A549 (cell line): ENCODE measurements around the gene RHOC. TPM values are rescaled to one million over a fixed set of nuclear protein-coding genes. Genes with fewer than 3 reads are reported as not detected.
"Not testable (repeated sequence)": the region's sequence is repeated elsewhere in the genome, so short reads cannot be mapped to it uniquely, and the experiment has no call there.

Source experiments
- ATAC-seq, 2 experiments: fragments of 200-7000 bp in 1 of 2; fragments of >200 bp in 1 of 2; cut with Nextera tagmentation in 1 of 2; cut with Tn5 transposase in 1 of 2; 3 replicates each; pipeline versions ENCODE4 v1.8.0 to v1.9.1; 2018 to 2020; ENCODE audit warnings: mild to moderate bottlenecking in 1 of 2, moderate library complexity in 1 of 2
- CTCF ChIA-PET: fragments of 300-600 bp; sonication (Branson Sonifier 250); formaldehyde crosslinking; extraction: SDS; loops from one replicate; lab custom pipeline; 2021; ENCODE audit warnings: antibody characterized with exemption, inconsistent platforms; lab: Yijun Ruan, JAX
- POLR2A ChIA-PET: fragments of 350-600 bp; formaldehyde crosslinking; extraction: SDS; loops from one replicate; lab custom pipeline; 2021; ENCODE audit warnings: antibody characterized with exemption, inconsistent platforms; lab: Yijun Ruan, JAX
- DNase-seq, 2 experiments: peaks; one replicate each; pipeline versions ENCODE4 v3.0.0 to v3.0.0-alpha.2; 2011 to 2016; ENCODE audit warnings: low read depth in 1 of 2, low spot score in 1 of 2
- FAIRE-seq: peaks from 2 replicates; lab custom pipeline; 2011; peaks lifted over from hg19 to GRCh38; lab: Jason Lieb, UNC
- H3K27ac ChIP-seq, 2 experiments: fragments of >200 bp; sonication (Bioruptor Twin); formaldehyde crosslinking; 3 replicates each; pipeline ENCODE4 v1.5.1; 2016 to 2017
- H3K4me1 ChIP-seq: fragments of >200 bp; sonication (Bioruptor Twin); formaldehyde crosslinking; 3 replicates; pipeline ENCODE4 v1.6.1; 2016
- H3K4me2 ChIP-seq: fragments of >200 bp; sonication (Bioruptor Twin); formaldehyde crosslinking; 3 replicates; pipeline ENCODE4 v1.6.1; 2016
- H3K4me3 ChIP-seq: fragments of >200 bp; sonication (Bioruptor Twin); formaldehyde crosslinking; 3 replicates; pipeline ENCODE4 v1.5.1; 2016
- H3K9me3 ChIP-seq: fragments of >200 bp; sonication (Bioruptor Twin); formaldehyde crosslinking; 3 replicates; pipeline ENCODE4 v1.6.1; 2016
- CBX2 ChIP-seq: fragments of 200-600 bp; sonication (generic); IDR thresholded peaks from 2 replicates; pipeline ENCODE4 v1.6.1; 2016; ENCODE audit warnings: low read depth, mild to moderate bottlenecking, borderline replicate concordance
- CBX8 ChIP-seq: fragments of 200-600 bp; sonication (generic); IDR thresholded peaks from 2 replicates; pipeline ENCODE4 v1.6.1; 2016
- CEBPB ChIP-seq, 2 experiments: fragments of >200 bp in 1 of 2; sonication (Bioruptor Twin) in 1 of 2; formaldehyde crosslinking in 1 of 2; IDR thresholded peaks; 2 replicates each; pipeline ENCODE4 v1.6.1; 2012 to 2016
- FOSB ChIP-seq: fragments of 250-450 bp; sonication (Bioruptor Pico); IDR thresholded peaks from 2 replicates; pipeline ENCODE4 v1.5.0; 2020; ENCODE audit warnings: mild to moderate bottlenecking, moderate library complexity
- GATA3 ChIP-seq: IDR thresholded peaks from 2 replicates; pipeline ENCODE4 v1.6.1; 2012; ENCODE audit warnings: borderline replicate concordance
- HDAC2 ChIP-seq: fragments of 200-600 bp; sonication (generic); IDR thresholded peaks from 2 replicates; pipeline ENCODE4 v1.6.1; 2016
- HEYL ChIP-seq: fragments of 250-450 bp; sonication (Bioruptor Pico); IDR thresholded peaks from 2 replicates; pipeline ENCODE4 v1.8.0; 2021; ENCODE audit warnings: mild to moderate bottlenecking, moderate library complexity
- HOXB13 ChIP-seq: fragments of 250-450 bp; sonication (Bioruptor Pico); IDR thresholded peaks from 2 replicates; pipeline ENCODE4 v1.5.0; 2020; ENCODE audit warnings: low read depth, mild to moderate bottlenecking, moderate library complexity
- JUN ChIP-seq, 2 experiments: fragments of >200 bp; sonication (Bioruptor Twin); formaldehyde crosslinking; IDR thresholded peaks; 2 replicates in 1 of 2; 3 replicates in 1 of 2; pipeline ENCODE4 v1.6.1; 2016 to 2017
- MAZ ChIP-seq: fragments of 150-350 bp; IDR thresholded peaks from 2 replicates; pipeline ENCODE4 v1.6.1; 2014; ENCODE audit warnings: antibody characterized with exemption, low read depth, low read length, borderline replicate concordance
- PHF8 ChIP-seq: fragments of 200-600 bp; sonication (generic); IDR thresholded peaks from 2 replicates; pipeline ENCODE4 v1.6.1; 2016; ENCODE audit warnings: low read depth, mild to moderate bottlenecking, antibody characterized with exemption, moderate library complexity, borderline replicate concordance
- POLR2AphosphoS2 ChIP-seq: conservative IDR thresholded peaks from 2 replicates; pipeline ENCODE4 v1.6.1; 2012; ENCODE audit warnings: low read length, improper control_type of control experiment, inconsistent platforms
- RAD21 ChIP-seq, 2 experiments: fragments of >200 bp in 1 of 2; sonication (Bioruptor Twin) in 1 of 2; formaldehyde crosslinking in 1 of 2; IDR thresholded peaks in 1 of 2; conservative IDR thresholded peaks in 1 of 2; 2 replicates in 1 of 2; 3 replicates in 1 of 2; pipeline ENCODE4 v1.6.1; 2012 to 2018; ENCODE audit warnings: inconsistent platforms in 1 of 2
- RARB ChIP-seq: fragments of 250-450 bp; sonication (Bioruptor Pico); IDR thresholded peaks from 2 replicates; pipeline ENCODE4 v1.8.0; 2021; ENCODE audit warnings: mild to moderate bottlenecking, moderate library complexity
- RNF2 ChIP-seq: fragments of 200-600 bp; sonication (generic); IDR thresholded peaks from 2 replicates; pipeline ENCODE4 v1.6.1; 2016; ENCODE audit warnings: low read depth, mild to moderate bottlenecking, antibody characterized with exemption, moderate library complexity, borderline replicate concordance
- SMC3 ChIP-seq: fragments of >200 bp; sonication (Bioruptor Twin); formaldehyde crosslinking; IDR thresholded peaks from 3 replicates; pipeline ENCODE4 v1.6.1; 2018; ENCODE audit warnings: inconsistent platforms
- SREBF2 ChIP-seq: fragments of 450-650 bp; IDR thresholded peaks from 2 replicates; pipeline ENCODE4 v1.6.1; 2014; ENCODE audit warnings: mild to moderate bottlenecking, moderate library complexity
- TP53 ChIP-seq: fragments of 250-450 bp; sonication (Bioruptor Pico); IDR thresholded peaks from 2 replicates; pipeline ENCODE4 v1.5.0; 2021; ENCODE audit warnings: mild to moderate bottlenecking, moderate library complexity
- ZC3H11A ChIP-seq: fragments of 450-650 bp; IDR thresholded peaks from 2 replicates; pipeline ENCODE4 v1.6.1; 2014; ENCODE audit warnings: antibody characterized with exemption, mild to moderate bottlenecking
- WGBS: methylation state at CpG from one replicate; pipeline ENCODE4 v1.1.6; 2017; ENCODE audit errors: missing lambda C conversion rate; 5-methylcytosine and 5-hydroxymethylcytosine counted together
- polyA plus RNA-seq, 4 experiments: library from polyadenylated mRNA; depleted of rRNA in 3 of 4; stranded (reverse); fragments of >200 nt; fragmentation: RNase III in 1 of 4; extraction: RNeasy Plus Mini Kit Qiagen cat#74134 plus additional on column Dnase treatment in 1 of 4; gene quantifications; 2 replicates in 3 of 4; 3 replicates in 1 of 4; pipeline ENCODE4 v1.2.3, GENCODE V29; 2011 to 2017
- TF ChIP-seq, protein P1 (sequence below): fragments of >200 bp; sonication (Bioruptor Twin); formaldehyde crosslinking; IDR thresholded peaks from 3 replicates; pipeline ENCODE4 v1.5.1; 2016
- TF ChIP-seq, protein P2 (sequence below): fragments of 150-350 bp; IDR thresholded peaks from 2 replicates; pipeline ENCODE4 v1.6.1; 2014; ENCODE audit warnings: low read depth, mild to moderate bottlenecking, low read length
- TF ChIP-seq, protein P3 (sequence below): IDR thresholded peaks from 2 replicates; pipeline ENCODE4 v1.6.1; 2012

RHOC gene
- polyA plus RNA-seq, 2 of the 4 experiments (the other 2 are of a cell fraction), result 255 to 296 TPM

DNA sequence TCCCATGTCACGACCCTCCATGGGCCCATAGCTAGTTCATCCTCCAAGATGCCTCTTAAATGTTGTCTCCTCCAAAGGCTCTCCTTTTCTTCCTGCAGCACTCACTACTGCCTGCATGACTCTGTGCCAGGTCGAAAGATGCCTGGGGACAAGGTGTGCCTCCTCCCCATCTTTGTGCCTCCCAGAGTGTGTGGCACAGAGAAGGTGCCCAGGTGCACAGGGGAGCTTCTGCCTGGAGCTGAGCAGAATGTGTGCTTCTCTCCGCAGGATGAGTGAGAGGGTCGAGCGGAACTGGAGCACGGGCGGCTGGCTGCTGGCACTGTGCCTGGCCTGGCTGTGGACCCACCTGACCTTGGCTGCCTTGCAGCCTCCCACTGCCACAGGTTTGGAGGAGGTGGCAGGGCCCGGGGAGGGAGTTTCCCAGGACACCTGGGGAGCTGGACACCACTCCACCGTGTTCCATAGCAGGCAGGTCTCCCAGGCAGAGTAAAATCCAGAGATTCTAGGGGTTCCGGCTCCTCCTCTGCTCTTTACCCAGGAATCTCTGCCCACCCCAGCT lies 15.1 kb upstream of the RHOC start:
- no peak for DNase-seq
- Histone ChIP-seq H3K4me1 (no peaks in the 10 kb centered on the region), H3K4me2 (no peak overlapping the region), H3K4me3 (no peak overlapping the region), H3K9me3 (no peaks in the 10 kb centered on the region), H3K27ac (no peak overlapping the region)
- ChIA-PET CTCF (interaction anchor here (0.6 to 18.0 kb wide), 7 partner anchors 8 to 321 kb away, joined by 3 to 576 read pairs (median 4); no protein-coding TSS in a partner anchor), POLR2A (no interaction called here)
- FAIRE-seq, result no peak
- no peak for TF ChIP-seq POLR2AphosphoS2
- no peak for TF ChIP-seq SREBF2
- TF ChIP-seq, protein P1, sequence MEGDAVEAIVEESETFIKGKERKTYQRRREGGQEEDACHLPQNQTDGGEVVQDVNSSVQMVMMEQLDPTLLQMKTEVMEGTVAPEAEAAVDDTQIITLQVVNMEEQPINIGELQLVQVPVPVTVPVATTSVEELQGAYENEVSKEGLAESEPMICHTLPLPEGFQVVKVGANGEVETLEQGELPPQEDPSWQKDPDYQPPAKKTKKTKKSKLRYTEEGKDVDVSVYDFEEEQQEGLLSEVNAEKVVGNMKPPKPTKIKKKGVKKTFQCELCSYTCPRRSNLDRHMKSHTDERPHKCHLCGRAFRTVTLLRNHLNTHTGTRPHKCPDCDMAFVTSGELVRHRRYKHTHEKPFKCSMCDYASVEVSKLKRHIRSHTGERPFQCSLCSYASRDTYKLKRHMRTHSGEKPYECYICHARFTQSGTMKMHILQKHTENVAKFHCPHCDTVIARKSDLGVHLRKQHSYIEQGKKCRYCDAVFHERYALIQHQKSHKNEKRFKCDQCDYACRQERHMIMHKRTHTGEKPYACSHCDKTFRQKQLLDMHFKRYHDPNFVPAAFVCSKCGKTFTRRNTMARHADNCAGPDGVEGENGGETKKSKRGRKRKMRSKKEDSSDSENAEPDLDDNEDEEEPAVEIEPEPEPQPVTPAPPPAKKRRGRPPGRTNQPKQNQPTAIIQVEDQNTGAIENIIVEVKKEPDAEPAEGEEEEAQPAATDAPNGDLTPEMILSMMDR, result no peak
- no peak for TF ChIP-seq SMC3
- no peak for TF ChIP-seq FOSB (CRISPR knock-in tag)
- TF ChIP-seq MAZ, result no peak
- no peak for TF ChIP-seq TP53 (CRISPR knock-in tag)
- TF ChIP-seq RAD21 (conservative IDR thresholded peaks at IDR 0.05 in 1 of 2, IDR thresholded peaks at IDR 0.05 in 1 of 2), result no peak
- TF ChIP-seq GATA3, result no peak
- ATAC-seq, result no peak
- WGBS, result 62% methylated on average over 10 of the region's 10 CpGs

DNA sequence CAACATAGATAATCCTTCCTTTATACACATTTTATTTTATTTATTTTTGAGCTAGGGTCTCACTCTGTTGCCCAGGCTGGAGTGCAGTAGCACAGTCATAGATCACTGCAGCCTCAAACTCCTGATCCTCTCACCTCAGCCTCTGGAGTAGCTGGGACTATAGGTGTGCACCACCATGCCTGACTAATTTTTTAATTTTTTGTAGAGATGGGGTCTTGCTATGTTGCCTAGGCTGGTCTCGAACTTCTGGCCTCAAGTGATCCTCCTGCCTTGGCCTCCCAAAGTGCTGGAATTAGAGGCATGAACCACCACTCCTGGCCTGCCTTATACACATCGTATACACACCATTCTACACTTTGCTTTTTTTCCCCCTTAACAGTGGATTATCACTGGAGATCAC lies 14.4 kb upstream of the RHOC start:
- CTCF ChIA-PET, result interaction anchor here (1.0 to 18.0 kb wide), 5 partner anchors 8 to 321 kb away, joined by 3 to 576 read pairs (median 6); no protein-coding TSS in a partner anchor
- FAIRE-seq, H3K27ac ChIP-seq, H3K4me3 ChIP-seq, POLR2A ChIA-PET, H3K9me3 ChIP-seq, ATAC-seq, H3K4me2 ChIP-seq, H3K4me1 ChIP-seq, DNase-seq: not testable (repeated sequence)
- WGBS, result 59% methylated on average over 2 of the region's 2 CpGs

DNA sequence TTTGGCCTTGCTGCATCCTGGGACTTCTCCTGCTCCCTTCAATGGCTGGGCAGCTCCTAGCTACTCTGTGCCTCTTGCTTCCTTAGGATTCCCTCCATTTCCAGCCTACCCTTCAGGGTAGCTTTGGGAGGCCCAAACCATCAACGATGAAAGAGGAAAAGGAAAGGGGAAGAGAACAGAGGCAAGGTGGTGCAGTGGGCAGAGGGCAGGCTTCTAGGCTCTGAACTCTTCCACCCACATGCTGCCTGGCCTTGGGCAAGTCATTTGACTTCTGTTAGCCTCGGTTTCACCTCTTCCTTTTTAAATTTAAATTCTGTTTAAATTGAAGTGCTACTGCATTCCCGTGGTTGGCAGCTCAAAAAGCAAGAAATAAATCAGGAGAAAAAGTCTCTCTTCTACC lies 13.9 kb upstream of the RHOC start:
- no peak for FAIRE-seq
- Histone ChIP-seq H3K4me3 (no peak overlapping the region), H3K27ac (no peak overlapping the region), H3K4me2 (no peak overlapping the region), H3K9me3 (no peaks in the 10 kb centered on the region)
- POLR2A ChIA-PET, result no interaction called here
- CTCF ChIA-PET, result interaction anchor here (1.8 to 18.0 kb wide), 4 partner anchors 9 to 322 kb away, joined by 6 to 576 read pairs (median 18); no protein-coding TSS in a partner anchor
- no peak for DNase-seq
- 17% methylated on average over 3 of the region's 3 CpGs for WGBS
- ATAC-seq, result no peak
- TF ChIP-seq CBX8 (no peak), JUN (IDR thresholded peaks at IDR 0.05) (no peak), CEBPB (IDR thresholded peaks at IDR 0.05) (no peak), RNF2 (no peak), HEYL (CRISPR knock-in tag) (no peak), PHF8 (no peak), RARB (CRISPR knock-in tag) (no peak), CBX2 (no peak), ZC3H11A (no peak), HOXB13 (no peak), HDAC2 (no peak)
- TF ChIP-seq, protein P2, sequence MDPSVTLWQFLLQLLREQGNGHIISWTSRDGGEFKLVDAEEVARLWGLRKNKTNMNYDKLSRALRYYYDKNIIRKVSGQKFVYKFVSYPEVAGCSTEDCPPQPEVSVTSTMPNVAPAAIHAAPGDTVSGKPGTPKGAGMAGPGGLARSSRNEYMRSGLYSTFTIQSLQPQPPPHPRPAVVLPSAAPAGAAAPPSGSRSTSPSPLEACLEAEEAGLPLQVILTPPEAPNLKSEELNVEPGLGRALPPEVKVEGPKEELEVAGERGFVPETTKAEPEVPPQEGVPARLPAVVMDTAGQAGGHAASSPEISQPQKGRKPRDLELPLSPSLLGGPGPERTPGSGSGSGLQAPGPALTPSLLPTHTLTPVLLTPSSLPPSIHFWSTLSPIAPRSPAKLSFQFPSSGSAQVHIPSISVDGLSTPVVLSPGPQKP, result no peak
- TF ChIP-seq, protein P3, sequence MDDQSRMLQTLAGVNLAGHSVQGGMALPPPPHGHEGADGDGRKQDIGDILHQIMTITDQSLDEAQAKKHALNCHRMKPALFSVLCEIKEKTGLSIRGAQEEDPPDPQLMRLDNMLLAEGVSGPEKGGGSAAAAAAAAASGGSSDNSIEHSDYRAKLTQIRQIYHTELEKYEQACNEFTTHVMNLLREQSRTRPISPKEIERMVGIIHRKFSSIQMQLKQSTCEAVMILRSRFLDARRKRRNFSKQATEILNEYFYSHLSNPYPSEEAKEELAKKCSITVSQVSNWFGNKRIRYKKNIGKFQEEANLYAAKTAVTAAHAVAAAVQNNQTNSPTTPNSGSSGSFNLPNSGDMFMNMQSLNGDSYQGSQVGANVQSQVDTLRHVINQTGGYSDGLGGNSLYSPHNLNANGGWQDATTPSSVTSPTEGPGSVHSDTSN, result no peak
- TF ChIP-seq, all 56 proteins: peak for 0
- no peaks in the 10 kb centered on the region for H3K4me1 ChIP-seq
